Body of pancreas (tissue), 4 donors: ENCODE data around the gene TBC1D23. TPM values are rescaled to one million over a fixed set of nuclear protein-coding genes. Genes with fewer than 3 reads are reported as not detected.

Source experiments
- ATAC-seq: fragments of 150-250 bp; one replicate; pipeline ENCODE4 v1.9.1; 2016
- DNase-seq, 4 donors: peaks; one replicate each; pipeline ENCODE4 v3.0.0-alpha.2; 2019
- H3K27ac ChIP-seq, 4 donors: fragments of 200-600 bp; sonication (generic); 1 replicate in 3 of 4; 2 replicates in 1 of 4; pipeline versions ENCODE4 v1.5.1 to v1.6.1; 2016 to 2019; ENCODE audit warnings: mild to moderate bottlenecking in 1 of 4, mixed read lengths in 1 of 4, moderate library complexity in 1 of 4
- H3K27me3 ChIP-seq, 2 donors: fragments of 200-600 bp; sonication (generic); one replicate each; pipeline ENCODE4 v1.6.0; 2016; ENCODE audit warnings: mild to moderate bottlenecking in 1 of 2
- H3K36me3 ChIP-seq, 2 donors: fragments of 200-600 bp; sonication (generic); replicated peaks in 1 of 2; 2 replicates each; pipeline ENCODE4 v1.5.1; 2016; ENCODE audit warnings: low read depth in 2 of 2; ENCODE audit not compliant: insufficient read depth in 1 of 2
- H3K4me1 ChIP-seq: fragments of 200-600 bp; sonication (generic); one replicate; pipeline ENCODE4 v1.6.0; 2016
- H3K4me3 ChIP-seq, 2 donors: fragments of 200-600 bp; sonication (generic); 1 replicate in 1 of 2; 2 replicates in 1 of 2; pipeline ENCODE4 v1.5.1; 2016 to 2019
- H3K9me3 ChIP-seq, 3 donors: fragments of 200-600 bp; sonication (generic); 1 replicate in 2 of 3; 2 replicates in 1 of 3; pipeline ENCODE4 v1.5.1; 2016
- CTCF ChIP-seq, 7 experiments: fragments of 450-650 bp in 4 of 7; fragments of 200-600 bp in 3 of 7; sonication (generic) in 3 of 7; IDR thresholded peaks; one replicate each; pipeline ENCODE4 v1.5.1; 2016 to 2019; ENCODE audit warnings: antibody characterized with exemption in 7 of 7
- POLR2A ChIP-seq, 3 donors: fragments of 450-650 bp; IDR thresholded peaks; one replicate each; pipeline ENCODE4 v1.6.1; 2016; ENCODE audit warnings: antibody characterized with exemption in 3 of 3, mild to moderate bottlenecking in 2 of 3
- WGBS, 2 donors: methylation state at CpG; one replicate each; pipeline ENCODE4 v1.1.5; 2017; 5-methylcytosine and 5-hydroxymethylcytosine counted together
- intact Hi-C: fragments of 100-400 bp; cut with DNase I; formaldehyde crosslinking; loops from one replicate; pipeline ENCODE4 v1.15.1; 2023
- total RNA-seq, 2 donors: library from RNA; depleted of rRNA; stranded (reverse); fragments of >200 nt; gene quantifications; one replicate each; pipeline ENCODE4 v1.1.0, GENCODE V29; 2016

TBC1D23 gene
- total RNA-seq, result 10 to 100 TPM; 11.5 to 49.8 TPM

GRCh38 chr3:100260685-100261484, at the start of gene TBC1D23:
TSS of gene TBC1D23 (plus strand) at chr3:100260992. CDS start at chr3:100261019, 27 bp downstream.
- H3K27me3 ChIP-seq, result no peaks in the 10 kb centered on the region
- no peaks in the 10 kb centered on the region for H3K36me3 ChIP-seq
- no peaks in the 10 kb centered on the region for H3K9me3 ChIP-seq
- H3K27ac ChIP-seq, result peak within 1 kb of the TSS; percentile 86 to 97 (median 92)
- peak within 1 kb of the TSS; percentile 88 to 91 for H3K4me3 ChIP-seq
- WGBS, 2 donors, result 0% methylated on average over 30 to 49 of the region's 49 CpGs
- H3K4me1 ChIP-seq, result peaks cover 40% of the 10 kb centered on the region
- ATAC-seq (peak; percentile 99), DNase-seq (peak; percentile 97 to 99 (median 98))
- intact Hi-C loops, result no loop called here
- peak in 4 of 7 experiments; percentile 8 to 39 (median 28) for TF ChIP-seq CTCF (IDR thresholded peaks at IDR 0.05)
- peak; percentile 90 to 97 (median 97) for TF ChIP-seq POLR2A (IDR thresholded peaks at IDR 0.05)

- Histone ChIP-seq H3K4me1 (no peaks in the 10 kb centered on the region), H3K4me3 (no peak overlapping the region), H3K27me3 (no peaks in the 10 kb centered on the region), H3K36me3 (no peaks in the 10 kb centered on the region), H3K9me3 (no peaks in the 10 kb centered on the region), H3K27ac (no peak overlapping the region)
- WGBS, 2 donors, result 78 to 82% methylated on average over 7 of the region's 7 CpGs
- ATAC-seq (no peak), DNase-seq (no peak)
- TF ChIP-seq POLR2A (IDR thresholded peaks at IDR 0.05), result no peak
- no peak for TF ChIP-seq CTCF (IDR thresholded peaks at IDR 0.05)
- intact Hi-C loops, result no loop called here
Measured at GRCh38 chr3:100213891-100214573, 46.8 kb upstream of the TBC1D23 start.

GRCh38 chr3:100214574-100214964, 46.2 kb upstream of the TBC1D23 start:
- Histone ChIP-seq H3K36me3 (no peaks in the 10 kb centered on the region), H3K4me1 (no peaks in the 10 kb centered on the region), H3K27me3 (no peaks in the 10 kb centered on the region), H3K4me3 (no peak overlapping the region), H3K9me3 (peaks cover 0 to 4% (median 0%) of the 10 kb centered on the region in 3 donors), H3K27ac (no peak overlapping the region)
- DNase-seq (no peak), ATAC-seq (no peak)
- intact Hi-C loops, result no loop called here
- 57 to 58% methylated on average over 5 of the region's 5 CpGs for WGBS, 2 donors
- TF ChIP-seq POLR2A (IDR thresholded peaks at IDR 0.05) (no peak), CTCF (IDR thresholded peaks at IDR 0.05) (no peak)

GRCh38 chr3:100216713-100217112, 44.1 kb upstream of the TBC1D23 start:
- no peak overlapping the region for H3K4me3 ChIP-seq

More at GRCh38 chr3:100216713-100217112, 44.1 kb upstream of the TBC1D23 start:
- intact Hi-C loops, result no loop called here
- peaks cover 0 to 10% (median 4%) of the 10 kb centered on the region in 3 donors for H3K9me3 ChIP-seq
- H3K36me3 ChIP-seq, result no peaks in the 10 kb centered on the region
- DNase-seq (no peak), ATAC-seq (no peak)
- TF ChIP-seq POLR2A (IDR thresholded peaks at IDR 0.05) (no peak), CTCF (IDR thresholded peaks at IDR 0.05) (no peak)
- no peaks in the 10 kb centered on the region for H3K27me3 ChIP-seq
- 42 to 65% methylated on average over 1 of the region's 1 CpG for WGBS, 2 donors
- no peak overlapping the region for H3K27ac ChIP-seq
- no peaks in the 10 kb centered on the region for H3K4me1 ChIP-seq
